HUDEP-2 (cell line): ENCODE measurements around the gene FAM110A.
A peak's percentile ranks its signal among the peaks of the same experiment; 100 is the strongest.
"Not testable (repeated sequence)": the region's sequence is repeated elsewhere in the genome, so short reads cannot be mapped to it uniquely, and the experiment has no call there.

Experiments used
- DNase-seq, 76 experiments: peaks; one replicate each; lab custom pipeline; 2025; ENCODE audit not compliant: unreplicated experiment in 76 of 76; lab: John Stamatoyannopoulos, UW

The FAM110A gene

GRCh38 chr20:822651-823573, 10.6 kb upstream of the FAM110A start:
- no peak for DNase-seq

GRCh38 chr20:823574-823902, 10.0 kb upstream of the FAM110A start:
- no peak for DNase-seq

DNA sequence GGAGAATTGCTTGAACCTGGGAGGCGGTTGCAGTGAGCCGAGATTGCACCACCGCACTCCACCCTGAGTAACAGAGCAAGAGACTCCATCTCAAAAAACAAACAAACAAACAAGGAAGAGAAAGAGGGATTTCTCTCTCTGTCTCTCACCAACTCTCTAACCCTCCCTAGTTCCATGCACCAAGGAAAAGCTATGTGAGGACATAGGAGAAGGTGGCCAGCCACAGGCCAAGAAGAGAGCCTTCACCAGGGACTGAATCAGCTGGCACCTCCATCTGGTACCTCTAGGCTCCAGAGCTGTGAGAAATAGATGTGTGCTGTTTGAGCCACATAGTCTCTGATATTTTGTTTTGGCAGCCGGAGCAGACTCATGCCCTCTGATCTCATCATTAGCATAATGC, 9.0 kb upstream of the FAM110A start:
- DNase-seq = no peak

DNA sequence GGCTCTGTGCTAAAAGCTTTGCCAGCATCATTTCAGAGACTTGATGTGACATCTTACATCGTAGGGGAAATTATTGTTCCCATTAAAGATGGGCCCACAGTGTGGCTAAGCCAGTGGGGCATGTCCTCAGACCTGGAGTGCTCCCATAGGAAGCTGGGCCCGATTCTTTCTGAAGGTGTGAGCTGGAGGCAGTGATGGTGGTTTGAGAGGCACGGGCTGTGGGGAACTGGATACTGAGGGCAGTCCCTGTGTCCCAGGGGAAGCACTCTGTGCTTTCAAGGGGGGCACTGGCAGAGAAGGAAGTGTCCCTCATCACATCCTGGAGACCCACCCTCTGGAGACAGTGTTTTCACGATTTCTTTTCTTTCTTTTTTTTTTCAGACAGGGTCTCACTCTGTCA, 8.6 kb upstream of the FAM110A start:
- no peak for DNase-seq

GRCh38 chr20:825710-826421, 7.6 kb upstream of the FAM110A start:
- DNase-seq = peak in 2 of 76 experiments; percentile 19 to 22

DNA sequence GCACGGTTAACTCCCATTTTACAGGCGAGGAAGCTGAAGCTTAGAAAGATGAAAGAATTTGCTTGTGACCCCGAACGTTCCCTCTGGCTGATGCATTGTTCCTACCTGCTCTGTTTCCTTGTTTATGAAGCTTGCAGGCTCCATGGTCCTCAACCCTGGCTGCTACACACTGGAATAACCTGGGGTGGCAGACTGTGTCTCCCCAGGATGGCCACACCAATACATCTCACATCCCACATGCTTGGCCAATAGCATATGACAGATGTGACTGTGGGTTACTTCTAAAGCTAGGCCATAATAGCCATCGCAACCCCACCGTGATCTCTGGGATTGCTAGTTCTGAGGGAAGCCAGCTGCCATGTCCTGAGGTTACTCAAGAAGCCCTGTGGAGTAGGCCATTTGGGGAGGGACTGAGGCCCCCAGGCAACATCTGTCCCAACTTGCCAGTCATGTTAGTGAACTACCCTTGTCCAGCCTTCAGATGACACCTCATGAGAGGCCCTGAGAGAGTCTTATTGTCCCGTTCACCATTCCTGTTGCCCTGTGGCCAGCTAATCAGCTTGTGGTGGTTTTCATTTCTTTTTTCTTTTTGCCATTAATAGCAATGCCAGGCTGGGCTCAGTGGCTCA, 6.7 kb upstream of the FAM110A start:
- DNase-seq = no peak

- not testable (repeated sequence) for DNase-seq
These were observed 5.5 kb upstream of the FAM110A start for GRCh38 chr20:827981-828380.

- DNase-seq = peak in 73 of 76 experiments; percentile 67 to 98 (median 90)
These were observed 4.5 kb upstream of the FAM110A start for GRCh38 chr20:828987-829386.

DNA sequence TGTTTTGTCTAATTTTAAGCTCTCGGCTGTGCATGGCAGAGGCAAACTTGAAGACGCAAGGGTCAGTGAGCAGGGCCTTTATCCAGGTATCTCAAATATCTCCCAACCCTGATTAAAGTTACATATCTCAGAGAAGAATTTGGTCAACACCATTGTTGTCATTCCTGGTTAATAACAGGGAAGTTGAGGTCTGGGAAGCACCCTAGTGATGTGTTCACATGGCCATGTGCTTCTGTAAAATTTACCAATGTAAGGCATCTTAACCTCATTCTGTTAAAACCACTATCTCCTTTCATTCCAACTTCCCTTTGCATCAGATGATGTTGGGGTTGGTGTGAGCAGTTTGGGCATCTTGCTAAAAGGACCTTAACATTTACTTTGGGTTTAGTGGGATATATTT, 4.0 kb upstream of the FAM110A start:
- DNase-seq = peak in 1 of 76 experiments; percentile 63

DNA sequence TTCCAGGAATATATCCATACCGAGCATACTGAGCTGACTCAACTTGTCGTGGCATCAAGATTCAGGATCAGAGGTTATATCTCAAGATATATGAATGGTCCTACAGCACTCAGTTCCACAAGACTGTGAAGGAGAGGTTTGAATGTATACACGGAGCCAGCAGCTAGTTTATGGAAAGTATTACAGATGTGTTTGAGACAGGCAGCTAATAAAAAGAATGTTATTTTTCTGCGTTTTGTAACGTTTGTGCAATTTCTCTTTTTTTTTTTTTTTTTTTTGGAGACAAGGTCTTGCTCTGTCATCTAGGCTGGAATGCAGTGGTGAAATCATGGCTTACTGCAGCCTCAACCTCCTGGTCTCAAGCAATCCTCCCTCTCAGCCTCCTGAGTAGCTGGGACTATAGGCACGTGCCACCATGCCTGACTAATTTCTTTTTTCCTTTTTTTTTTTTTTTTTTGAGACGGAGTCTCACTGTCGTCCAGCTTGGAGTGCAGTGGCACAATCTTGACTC, 3.4 kb upstream of the FAM110A start:
- peak in 1 of 76 experiments; percentile 39 for DNase-seq

DNA sequence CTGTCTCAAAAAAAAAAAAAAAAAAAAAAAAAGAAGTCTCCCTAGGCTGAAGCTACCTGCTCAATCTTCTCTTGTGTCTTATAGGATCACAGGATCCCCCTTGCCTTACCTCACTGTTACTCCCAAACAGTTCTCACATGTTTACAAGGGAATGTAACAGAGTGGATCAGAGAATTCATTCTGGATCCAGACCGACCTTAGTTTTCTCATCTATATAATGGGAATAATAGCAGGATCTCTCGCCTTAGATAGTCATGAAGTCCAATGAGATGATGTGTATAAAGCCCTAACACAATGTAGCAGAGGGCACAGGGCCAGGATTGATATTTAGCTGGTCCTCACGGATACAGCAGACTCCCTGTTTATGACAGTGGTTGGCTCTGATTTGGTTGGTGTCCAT, 2.3 kb upstream of the FAM110A start:
- DNase-seq = no peak

DNA sequence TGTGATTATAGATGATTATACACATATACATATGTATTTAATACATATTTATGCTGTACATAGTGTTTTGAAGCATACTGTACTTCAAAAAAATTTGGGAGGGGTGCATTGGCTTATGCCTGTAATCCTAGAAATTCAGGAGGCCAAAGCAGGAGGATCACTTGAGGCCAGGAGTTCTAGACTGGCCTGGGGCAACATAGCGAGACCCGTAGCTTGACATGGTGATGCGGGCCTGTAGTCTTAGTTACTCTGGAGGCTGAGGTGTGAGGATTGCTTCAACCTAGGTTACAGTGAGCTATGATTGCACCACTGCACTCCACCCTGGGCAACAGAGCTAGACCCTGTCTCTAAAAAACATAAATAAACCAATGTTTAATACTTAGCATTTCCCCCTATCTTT, 1.6 kb upstream of the FAM110A start:
- DNase-seq = no peak

GRCh38 chr20:833121-833449, 430 bp upstream of the FAM110A start:
- no peak for DNase-seq

DNA sequence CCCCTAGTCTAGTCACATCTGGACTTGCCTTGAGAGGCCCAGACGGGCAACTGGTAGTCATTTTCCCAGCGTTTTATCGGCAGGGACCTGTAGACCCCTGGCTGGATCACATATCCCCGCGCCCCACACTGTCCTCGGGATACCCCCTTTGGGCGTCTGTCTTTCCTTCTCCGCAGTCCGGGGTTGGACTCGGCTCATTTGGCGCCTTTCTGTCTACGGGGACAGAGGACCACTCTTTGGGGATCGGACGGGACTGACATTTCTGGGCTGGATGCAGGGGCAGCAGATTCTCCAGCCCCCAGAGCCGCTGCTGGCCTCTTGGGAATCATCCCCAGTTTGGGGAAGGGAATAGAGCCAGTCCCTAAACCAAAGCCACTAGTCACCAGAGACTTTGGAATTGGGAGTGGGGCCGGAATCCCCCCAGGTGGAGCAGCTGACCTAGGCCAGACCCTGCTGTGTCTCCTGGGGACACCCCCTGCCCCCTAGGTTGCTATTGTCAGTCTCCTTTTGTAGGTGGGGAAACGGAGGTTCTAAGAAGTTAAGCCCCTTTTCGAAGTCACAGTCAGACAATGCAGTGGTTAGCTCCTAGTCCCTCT, 734 bp downstream of the FAM110A start:
- peak in 1 of 76 experiments; percentile 32 for DNase-seq

DNA sequence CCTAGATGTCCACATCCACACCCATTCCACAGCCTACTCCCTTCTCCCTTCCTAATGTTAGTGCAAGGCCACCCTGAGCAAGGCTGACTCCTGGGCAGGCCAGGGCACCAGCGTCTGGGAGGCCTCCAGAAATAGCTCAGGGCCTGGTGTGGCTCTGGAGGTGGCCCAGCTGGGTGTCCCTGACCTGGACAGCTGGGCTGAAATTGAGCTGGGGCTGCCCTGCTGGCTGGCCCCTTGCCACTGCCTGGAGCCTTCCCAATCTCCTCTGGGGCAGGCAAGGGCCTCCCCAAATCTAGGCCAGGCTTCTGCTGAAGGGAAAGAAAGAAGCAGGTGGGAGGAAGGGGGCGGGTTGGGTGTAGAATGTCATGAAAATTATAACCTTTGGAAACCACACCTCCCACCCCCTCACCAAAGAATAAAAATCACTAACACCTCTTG, 2.1 kb downstream of the FAM110A start:
- peak in 34 of 76 experiments; percentile 5 to 60 (median 32) for DNase-seq

- no peak for DNase-seq
These were observed 2.7 kb downstream of the FAM110A start for GRCh38 chr20:836190-836589.

DNA sequence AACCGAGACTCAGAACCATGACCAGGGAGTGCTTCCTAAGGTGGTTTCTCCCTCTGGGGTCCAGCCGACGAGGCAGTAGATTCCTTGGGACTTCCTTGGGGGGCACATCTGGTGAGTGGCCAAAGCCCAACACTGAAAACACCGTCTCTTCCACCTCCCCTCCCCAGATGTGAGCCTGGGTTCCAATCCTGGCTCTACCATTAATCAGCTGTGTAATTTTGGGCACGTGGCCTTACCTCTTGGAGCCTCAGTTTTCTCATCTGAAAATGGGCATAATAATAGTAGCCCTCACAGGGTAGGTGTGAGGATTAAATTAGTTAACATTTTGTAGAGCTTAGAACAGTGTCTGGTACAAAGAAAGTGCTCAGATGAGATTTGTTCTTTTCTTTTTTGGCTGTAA, 5.5 kb downstream of the FAM110A start:
- DNase-seq = no peak

DNA sequence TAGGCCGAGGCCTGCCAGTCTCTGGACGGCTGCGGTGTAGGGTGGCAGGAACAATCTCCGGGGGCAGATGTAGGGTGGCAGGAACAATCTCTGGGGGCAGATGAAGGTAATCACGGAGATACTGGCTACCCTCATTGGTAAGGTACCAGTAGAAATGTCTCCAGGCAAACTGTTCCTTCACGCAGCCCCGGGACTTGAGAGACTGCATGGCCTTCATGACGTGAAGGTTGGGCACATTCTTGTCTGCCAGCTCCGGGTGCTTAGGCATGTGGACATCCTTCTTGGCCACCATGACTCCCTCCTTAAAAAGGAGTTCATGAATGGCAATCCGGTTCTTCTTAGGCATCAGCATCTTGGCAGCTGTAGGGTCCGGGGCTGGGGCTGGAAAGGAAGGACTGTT, 6.1 kb downstream of the FAM110A start:
- DNase-seq = no peak

DNA sequence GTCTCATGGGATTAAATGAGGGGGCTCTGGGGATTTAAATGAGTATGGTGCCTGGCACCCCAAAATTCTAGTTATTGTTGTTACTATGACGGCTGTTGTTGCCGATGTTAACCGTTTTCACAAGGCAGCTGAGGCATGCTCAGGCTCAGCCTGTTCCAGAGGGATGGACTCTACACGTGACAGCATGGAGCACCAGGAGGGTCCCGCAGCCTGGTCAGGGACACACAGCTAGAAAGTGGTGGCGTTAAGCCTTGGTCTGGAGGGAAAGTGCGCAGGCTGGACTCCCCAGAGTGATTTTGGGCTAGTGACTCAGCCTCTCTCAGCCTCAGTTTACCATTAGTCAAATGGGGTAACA, 7.0 kb downstream of the FAM110A start:
- DNase-seq = no peak

GRCh38 chr20:840858-841567, 7.5 kb downstream of the FAM110A start:
- DNase-seq = no peak
